Gastrocnemius medialis (tissue), 4 donors: ENCODE data around the gene AGRN.
"Not testable (repeated sequence)": the region's sequence is repeated elsewhere in the genome, so short reads cannot be mapped to it uniquely, and the experiment has no call there.

Experiments
- CTCF ChIP-seq, 5 experiments: fragments of 450-650 bp in 3 of 5; fragments of 200-600 bp in 2 of 5; sonication (generic) in 2 of 5; IDR thresholded peaks in 4 of 5; conservative IDR thresholded peaks in 1 of 5; 1 replicate in 4 of 5; 2 replicates in 1 of 5; pipeline ENCODE4 v1.5.1; 2016 to 2019; ENCODE audit warnings: antibody characterized with exemption in 5 of 5, mild to moderate bottlenecking in 3 of 5, moderate library complexity in 3 of 5
- POLR2A ChIP-seq, 2 donors: fragments of 450-650 bp; IDR thresholded peaks; one replicate each; pipeline ENCODE4 v1.6.1; 2017; ENCODE audit warnings: antibody characterized with exemption in 2 of 2, mild to moderate bottlenecking in 2 of 2, moderate library complexity in 2 of 2

DNA sequence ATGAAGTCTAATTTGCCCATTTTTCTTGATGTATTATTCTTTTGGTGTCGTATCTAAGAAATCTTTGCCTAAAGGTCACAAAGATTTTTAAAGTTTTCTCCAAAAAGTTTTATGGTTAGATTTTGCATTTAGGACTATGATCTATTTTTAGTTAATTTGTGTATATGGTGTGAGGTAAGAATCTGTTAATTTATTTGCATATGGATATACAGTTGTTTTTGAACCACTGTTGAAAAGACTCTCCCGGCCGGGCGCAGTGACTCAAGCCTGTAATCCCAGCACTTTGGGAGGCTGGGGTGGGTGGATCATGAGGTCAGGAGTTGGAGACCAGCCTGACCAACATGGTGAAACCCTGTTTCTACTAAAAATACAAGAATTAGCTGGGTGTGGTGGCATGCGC is 31.9 kb upstream of the AGRN start:
- TF ChIP-seq CTCF (IDR thresholded peaks at IDR 0.05 in 4 of 5, conservative IDR thresholded peaks at IDR 0.05 in 1 of 5); POLR2A (IDR thresholded peaks at IDR 0.05): not testable (repeated sequence)
